ENCODE data around the gene F10.
"Not testable (repeated sequence)": the region's sequence is repeated elsewhere in the genome, so short reads cannot be mapped to it uniquely, and the experiment has no call there.

F10 gene

DNA sequence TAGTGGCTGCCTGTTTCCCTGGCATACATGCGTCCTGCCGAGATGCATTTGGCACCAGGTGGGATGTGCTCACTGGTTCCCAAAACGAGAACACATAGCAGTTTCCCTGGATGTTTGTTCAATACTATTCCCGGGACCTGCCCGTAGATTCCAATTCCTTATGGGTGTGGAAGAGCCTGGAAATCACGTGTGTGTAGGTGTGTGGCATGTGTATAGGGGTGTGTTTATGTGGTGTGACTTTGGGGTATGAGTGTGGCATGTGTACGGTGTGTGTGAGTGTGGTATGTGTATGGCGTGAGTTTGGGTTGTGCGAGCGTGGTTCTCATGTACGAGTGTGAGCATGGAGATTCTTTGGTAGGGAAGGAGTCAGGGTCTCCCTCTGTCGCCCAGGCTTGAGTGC, 19.9 kb upstream of the F10 start:
- no peak for DNase-seq

DNA sequence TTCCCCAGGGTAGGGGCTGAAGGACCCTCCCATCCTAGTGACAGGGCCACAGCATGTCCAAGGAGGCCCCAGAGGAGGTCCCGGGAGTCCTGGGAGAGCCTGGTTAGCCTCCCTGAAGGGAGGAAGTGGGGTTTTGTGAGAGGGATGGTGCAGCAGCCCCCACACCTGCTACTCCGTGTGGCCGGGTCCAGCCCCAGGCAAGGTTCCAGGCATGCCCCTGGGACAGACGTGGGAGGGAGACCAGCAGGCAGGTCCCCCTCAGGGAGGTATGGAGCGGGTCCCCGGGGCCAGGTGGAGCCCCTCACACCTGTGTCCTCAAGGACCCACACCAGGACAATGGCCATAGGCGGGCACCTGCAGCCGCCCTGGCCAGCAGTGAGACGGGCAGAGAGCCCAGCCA, 19.0 kb upstream of the F10 start:
- DNase-seq, result no peak

DNA sequence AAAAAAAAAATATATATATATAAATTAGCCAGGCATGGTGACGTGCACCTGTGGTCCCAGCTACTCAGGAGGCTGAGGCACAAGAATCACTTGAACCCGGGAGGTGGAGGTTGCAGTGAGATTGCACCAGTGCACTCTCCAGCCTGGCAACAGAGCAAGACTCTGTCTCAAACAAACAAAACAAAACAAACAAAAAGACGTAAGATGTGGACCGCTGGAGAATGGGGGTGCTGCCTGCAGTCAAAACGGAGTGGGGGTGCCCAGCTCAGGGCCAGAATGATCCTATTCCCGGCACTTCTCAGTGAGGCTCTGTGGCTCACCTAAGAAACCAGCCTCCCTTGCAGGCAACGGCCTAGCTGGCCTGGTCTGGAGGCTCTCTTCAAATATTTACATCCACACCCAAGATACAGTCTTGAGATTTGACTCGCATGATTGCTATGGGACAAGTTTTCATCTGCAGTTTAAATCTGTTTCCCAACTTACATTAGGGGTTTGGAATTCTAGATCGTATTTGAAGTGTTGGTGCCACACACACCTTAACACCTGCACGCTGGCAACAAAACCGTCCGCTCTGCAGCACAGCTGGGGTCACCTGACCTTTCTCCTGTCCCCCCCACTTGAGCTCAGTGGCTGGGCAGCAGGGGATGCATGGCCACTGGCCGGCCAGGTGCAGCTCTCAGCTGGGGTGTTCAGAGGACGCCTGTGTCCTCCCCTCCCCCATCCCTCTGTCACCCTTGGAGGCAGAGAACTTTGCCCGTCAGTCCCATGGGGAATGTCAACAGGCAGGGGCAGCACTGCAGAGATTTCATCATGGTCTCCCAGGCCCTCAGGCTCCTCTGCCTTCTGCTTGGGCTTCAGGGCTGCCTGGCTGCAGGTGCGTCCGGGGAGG, 17.3 kb upstream of the F10 start, which contains the start of gene F7:
F7 (plus strand) TSS at position 760 of the 889 bp plus-strand sequence; CDS start at position 811, 51 bp downstream.
- DNase-seq, result no peak

DNA sequence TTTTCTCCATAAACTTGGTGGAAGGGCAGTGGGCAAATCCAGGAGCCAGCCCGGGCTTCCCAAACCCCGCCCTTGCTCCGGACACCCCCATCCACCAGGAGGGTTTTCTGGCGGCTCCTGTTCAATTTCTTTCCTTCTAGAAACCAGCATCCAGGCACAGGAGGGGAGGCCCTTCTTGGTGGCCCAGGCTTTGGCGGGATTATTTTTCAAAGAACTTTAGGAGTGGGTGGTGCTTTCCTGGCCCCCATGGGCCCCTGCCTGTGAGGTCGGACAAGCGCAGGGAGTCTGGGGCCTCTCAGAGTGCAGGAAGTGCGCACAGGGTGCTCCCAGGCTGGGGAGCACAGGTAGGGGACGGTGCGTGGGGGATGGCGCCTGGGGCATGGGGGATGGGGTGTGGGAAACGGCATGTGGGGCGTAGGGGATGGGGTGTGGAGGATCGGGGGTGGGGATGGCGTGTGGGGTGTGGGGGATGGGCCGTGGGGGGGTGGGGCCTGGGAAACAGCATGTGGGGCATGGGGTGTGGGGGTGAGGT, 16.6 kb upstream of the F10 start:
- DNase-seq, result no peak

DNA sequence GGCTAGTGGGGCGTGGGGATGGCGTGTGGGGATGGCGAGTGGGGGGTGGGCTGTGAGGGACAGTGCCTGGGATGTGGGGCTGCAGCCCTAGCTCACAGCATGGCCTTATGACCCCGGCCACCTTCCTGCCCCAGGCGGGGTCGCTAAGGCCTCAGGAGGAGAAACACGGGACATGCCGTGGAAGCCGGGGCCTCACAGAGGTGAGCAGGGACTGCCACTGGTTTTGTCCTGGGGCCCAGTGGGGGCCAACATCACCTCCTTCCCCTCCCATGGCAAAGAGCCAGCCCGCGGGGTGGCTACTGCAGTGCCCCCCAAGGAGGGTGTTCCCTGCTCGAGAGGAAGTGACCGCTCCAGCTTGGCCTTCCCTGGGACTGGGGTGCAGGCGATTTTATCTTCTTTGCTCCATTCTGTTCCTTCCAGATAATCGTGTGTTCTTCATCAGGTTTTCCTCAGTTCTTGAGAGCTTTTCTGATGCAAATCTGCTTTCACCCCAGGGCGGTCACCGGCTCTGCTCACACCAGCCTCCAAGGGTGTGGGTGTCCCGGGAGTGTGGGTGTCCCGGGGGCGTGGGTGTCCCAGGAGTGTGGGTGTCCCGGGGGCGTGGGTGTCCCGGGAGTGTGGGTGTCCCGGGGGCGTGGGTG, 15.8 kb upstream of the F10 start:
- DNase-seq, result no peak

DNA sequence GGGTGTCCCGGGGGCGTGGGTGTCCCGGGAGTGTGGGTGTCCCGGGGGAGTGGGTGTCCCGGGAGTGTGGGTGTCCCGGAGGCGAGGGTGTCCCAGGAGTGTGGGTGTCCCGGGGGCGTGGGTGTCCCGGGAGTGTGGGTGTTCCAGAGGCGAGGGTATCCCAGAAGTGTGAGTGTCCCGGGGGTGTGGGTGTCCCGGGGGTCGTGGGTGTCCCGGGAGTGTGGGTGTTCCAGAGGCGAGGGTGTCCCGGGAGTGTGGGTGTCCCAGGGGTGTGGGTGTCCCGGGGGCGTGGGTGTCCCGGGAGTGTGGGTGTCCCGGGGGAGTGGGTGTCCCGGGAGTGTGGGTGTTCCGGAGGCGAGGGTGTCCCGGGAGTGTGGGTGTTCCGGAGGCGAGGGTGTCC, 14.1 kb upstream of the F10 start:
- not testable (repeated sequence) for DNase-seq

DNA sequence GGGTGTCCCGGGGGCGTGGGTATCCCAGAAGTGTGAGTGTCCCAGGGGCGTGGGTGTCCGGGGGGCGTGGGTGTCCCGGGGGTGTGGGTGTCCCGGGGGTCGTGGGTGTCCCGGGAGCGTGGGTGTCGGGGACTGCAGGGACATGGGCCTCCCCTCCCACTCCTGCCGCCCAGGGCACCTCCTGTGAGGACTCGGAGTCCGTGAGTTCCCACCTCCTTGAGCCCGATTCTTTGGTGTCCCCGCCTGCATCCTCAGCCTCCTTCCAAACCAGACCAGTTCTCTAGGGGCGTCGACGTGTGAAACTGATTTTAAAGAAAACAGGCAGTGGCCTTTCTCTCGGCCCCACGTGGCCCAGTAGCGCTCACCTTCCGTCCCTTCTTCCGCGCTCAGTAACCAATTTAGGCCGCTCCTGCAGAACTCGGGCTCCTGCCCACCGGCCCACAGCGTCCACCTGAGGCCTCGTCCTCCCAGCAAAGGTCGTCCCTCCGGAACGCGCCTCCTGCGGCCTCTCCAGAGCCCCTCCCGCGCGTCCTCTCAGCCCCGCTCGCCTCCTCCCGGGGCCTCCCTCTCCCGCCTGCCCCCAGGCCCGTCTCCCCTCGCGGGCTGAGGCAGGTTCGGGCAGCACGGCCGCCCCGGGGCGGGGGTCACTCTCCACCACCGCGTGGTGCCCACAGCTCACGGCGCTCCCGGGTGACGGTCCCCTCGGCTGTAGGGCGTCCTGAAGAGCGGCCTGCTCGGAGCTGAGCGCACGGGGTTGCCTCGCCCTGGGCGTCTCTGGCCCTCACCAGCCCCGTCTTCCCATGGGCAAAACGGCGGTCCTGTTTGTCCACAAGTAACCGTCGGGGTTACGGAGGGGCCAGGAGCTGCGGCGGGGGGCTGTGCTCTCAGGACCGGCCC, 13.2 kb upstream of the F10 start:
- no peak for DNase-seq

DNA sequence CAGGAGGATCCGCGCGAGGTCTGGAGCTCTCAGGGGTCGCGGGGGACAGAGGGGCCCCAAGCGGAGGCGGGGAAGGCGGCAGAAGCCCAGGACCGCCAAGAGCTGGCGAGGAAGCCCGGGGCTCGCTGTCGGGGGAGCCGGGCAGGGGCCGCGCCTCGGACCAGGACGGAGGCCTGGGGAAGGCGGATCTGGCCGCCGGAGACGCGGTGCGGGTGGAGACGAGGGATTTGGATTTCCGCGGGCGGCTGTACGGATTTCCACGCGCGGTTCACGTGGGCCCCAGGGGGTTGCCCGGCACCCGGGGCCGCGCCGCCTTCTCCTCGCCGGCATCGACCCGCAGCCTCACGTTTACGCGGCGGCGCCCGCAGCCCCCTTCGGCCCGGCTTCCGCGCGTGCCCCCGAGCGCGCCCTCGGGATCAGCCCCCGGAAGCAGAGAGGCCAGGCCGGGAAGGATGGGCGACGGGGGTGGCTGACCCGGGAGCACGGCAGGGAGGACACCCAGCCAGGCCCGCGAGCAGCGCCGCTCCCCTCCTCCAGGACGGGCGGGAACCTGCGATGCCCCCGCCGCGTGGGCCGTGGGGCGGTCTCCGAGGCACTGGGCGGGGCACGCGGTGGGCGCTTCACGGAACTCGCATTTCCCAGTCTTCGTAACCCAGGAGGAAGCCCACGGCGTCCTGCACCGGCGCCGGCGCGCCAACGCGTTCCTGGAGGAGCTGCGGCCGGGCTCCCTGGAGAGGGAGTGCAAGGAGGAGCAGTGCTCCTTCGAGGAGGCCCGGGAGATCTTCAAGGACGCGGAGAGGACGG, 12.3 kb upstream of the F10 start:
- no peak for DNase-seq

DNA sequence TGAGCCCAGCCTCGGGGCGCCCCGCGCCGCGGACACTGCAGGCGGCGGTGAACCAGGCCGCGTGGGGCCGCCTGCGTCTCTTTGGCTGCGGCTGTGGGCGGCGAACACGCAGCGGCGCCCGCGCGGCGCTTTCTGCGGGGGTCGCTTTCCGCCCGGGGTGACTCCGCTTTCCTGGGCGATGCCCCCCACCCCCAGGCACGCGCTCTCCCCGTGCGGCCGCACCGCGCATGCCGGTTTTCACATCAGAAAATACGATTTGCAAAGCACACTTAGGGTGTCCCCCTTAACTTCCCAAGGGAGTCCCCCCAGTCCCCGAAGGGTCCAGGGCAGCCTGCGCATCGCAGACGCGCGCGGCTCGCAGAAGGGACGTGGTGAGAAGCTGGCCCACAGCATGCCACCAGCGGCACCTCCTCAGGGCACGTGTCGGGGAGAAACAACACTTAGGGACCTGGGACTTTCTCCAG, 11.7 kb upstream of the F10 start:
- no peak for DNase-seq

DNA sequence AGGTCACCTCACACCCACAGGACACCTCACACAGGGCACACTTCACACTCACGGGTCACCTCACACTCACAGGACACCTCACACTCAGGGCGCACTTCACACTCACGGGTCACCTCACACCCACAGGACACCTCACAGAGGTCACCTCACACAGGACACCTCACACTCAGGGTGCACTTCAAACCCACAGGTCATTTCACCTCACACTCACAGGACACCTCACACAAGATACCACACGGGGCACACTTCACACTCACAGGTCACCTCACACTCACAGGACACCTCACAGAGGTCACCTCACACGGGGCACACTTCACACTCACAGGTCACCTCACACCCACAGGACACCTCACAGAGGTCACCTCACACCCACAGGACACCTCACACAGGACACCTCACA, 10.8 kb upstream of the F10 start:
- not testable (repeated sequence) for DNase-seq

DNA sequence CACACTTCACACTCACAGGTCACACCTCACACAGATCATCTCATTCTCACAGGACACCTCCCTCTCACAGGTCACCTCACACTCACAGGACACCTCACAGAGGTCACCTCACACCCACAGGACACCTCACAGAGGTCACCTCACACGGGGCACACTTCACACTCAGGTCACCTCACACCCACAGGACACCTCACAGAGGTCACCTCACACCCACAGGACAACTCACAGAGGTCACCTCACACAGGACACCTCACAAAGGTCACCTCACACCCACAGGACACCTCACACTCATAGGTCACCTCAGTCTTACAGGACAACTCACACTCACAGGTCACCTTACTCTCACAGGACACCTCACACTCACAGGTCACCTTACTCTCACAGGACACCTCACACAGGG, 10.1 kb upstream of the F10 start:
- not testable (repeated sequence) for DNase-seq

DNA sequence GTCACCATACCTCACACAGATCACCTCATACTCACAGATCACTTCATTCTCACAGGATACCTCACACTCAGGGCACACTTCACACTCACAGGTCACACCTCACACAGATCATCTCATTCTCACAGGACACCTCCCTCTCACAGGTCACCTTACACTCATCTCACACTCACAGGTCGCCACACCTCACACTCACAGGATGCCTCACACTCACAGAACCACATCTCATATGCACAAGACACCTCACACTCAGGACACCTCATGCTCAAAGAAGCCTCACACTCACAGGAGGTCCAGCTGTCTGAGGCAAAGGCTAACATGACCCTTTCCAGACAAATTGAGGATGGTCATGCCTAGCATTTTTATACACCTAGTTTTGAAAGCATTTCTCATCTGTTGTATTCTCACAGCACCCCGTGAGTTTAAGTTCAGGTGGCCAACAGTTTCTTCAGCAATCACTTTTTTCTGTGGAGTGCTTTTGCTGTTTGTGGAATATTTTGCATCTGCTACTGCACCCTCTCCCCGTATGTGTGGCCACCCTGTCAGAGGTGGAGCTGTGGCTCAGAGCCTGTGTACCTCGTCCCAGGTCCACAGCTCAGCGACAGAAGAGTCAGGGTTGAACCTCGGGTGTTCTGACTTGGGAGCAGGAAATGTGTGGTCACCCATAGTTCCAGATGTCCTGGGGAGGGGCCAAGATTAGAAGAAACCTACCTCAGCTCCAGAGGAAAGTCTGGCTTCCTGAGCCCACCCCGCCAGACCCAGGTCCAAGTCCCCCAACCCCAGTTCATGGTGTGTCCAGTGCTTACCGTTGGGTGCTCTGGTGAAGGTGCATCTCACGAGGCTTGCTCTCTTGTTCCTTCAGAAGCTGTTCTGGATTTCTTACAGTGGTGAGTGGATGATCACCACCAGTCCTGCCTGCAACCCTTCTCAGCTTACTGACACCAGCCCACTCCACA, 9.4 kb upstream of the F10 start:
- DNase-seq, result no peak

DNA sequence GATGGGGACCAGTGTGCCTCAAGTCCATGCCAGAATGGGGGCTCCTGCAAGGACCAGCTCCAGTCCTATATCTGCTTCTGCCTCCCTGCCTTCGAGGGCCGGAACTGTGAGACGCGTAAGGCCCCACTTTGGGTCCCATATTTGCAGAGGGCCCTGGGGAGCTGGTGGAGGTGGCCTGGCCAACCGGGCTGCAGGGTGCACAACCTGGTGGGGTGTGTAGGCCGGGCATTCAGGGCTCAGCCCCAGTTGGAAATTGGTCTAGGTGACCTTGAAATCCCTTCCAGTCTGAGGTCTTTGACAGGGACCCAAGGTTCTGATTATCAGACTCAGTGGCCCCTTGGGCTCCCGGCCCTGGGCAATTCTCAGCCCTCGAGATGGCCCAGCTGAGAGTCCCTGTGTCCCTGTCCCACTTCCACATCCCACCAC, 8.7 kb upstream of the F10 start:
- no peak for DNase-seq

DNA sequence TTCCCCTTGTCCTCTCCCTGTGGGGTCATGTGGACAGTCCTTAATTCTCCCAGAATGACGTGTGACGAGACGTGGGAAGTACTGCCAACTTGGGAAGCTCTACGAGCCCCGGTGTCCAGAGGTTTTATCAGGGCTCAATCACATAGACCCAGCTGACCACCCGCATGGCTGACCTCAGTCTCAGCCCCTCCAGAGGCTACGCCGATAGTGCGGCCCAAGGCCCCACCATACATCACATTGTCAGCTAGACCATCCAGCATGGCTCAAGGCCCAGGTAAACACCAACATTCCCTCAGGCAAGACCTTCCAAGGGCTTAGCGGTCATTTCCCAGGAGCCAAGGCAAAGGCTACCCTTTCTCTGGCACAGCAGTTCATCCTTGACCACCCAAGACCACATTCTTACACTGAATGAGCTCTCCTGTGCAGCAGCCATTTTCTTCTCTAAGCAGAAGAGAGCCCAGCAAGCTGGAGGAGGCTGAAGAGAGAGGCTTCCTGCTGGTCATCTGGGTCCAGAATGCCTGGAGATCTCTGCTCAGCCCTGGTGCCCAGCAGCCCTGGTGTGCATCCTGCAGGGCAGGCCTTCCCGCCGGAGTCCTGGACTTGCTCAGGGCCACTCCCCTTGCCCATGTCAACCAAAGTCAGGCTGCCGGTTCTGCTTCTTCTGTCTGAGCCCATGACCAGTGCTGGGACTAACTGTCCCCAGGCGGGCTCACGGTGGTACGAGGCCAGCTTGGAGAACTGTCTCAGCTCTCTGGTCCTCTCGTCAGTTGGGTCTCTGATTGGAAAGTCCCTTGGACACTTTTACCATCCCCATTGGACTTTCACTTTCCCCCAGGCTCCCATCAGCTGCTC, 7.9 kb upstream of the F10 start:
- no peak for DNase-seq

DNA sequence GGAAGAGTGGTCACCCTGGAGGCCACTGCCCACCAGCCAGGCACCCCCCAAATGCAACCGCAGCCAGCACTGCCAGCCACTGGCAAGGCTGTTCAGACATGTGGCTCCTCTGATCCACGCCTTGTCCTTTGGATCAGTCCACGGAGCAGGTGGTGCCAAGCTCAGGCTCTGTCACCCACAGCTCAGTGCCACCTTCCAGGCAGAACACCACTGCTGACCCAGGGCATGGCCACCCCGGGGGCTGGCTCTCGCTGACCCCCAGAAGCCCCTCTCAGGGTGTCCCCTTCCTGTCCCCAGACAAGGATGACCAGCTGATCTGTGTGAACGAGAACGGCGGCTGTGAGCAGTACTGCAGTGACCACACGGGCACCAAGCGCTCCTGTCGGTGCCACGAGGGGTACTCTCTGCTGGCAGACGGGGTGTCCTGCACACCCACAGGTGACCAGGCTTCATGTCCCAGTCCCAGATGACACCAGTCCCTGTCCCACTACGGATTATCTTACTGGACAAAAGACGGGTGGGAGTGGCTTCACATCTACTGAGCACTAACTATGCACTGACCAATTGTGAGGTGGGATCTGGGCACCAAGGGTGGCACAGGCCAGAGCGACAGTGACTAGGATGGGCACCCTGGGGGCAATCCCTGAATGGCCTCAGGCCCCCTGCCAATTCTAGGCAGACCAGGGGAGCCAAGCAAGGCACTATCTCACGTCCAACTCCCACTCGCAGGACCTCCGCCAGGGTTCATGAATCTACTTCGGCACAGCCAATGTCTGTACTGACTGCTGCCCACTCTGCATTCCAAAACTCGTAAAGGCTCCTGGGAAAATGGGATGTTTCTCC, 7.0 kb upstream of the F10 start:
- DNase-seq, result no peak

DNA sequence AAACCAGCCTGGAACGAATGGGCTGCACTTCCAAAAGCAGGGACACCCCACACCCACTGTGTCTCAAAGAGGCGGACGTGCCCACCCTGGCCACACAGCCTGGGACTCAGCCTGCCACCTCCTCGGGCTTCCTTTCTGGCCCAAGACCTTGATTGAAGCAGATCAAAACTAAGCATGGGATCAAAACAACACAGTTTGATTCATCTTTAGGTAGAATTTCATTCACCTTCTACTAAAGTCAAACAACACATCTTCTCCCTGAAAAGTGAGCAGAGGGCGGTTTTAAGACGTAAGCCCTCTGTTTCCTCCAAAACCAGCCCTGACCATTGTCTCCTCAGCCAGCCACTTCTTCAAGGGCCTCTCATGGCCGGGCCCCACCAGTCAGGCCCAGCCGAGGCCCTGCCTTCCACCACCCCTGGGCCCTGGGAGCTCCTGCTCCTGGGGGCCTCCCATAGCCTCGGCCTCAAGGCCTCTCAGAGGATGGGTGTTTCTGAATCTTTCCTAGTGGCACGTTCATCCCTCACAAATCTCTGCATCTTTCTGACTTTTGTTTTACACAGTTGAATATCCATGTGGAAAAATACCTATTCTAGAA, 6.3 kb upstream of the F10 start:
- no peak for DNase-seq

DNA sequence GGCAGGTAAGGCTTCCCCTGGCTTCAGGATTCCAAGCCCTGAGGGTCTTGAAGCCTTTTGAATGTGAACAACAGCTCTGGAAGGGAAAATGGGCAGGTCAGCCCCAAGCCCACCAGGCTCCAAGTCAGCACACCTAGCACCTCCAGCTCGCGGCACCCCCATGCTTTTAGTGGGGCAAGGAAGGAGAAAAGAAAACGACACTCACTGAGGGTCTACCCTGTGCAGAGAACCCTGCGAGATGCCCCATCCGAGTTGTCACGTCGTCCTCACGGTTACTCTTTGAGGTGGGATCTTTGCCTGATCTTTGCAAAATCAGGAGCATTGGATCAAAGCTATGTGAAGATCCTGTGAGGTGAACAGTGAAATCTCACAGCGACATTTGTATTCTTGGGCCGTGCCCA, 5.7 kb upstream of the F10 start:
- DNase-seq, result no peak

DNA sequence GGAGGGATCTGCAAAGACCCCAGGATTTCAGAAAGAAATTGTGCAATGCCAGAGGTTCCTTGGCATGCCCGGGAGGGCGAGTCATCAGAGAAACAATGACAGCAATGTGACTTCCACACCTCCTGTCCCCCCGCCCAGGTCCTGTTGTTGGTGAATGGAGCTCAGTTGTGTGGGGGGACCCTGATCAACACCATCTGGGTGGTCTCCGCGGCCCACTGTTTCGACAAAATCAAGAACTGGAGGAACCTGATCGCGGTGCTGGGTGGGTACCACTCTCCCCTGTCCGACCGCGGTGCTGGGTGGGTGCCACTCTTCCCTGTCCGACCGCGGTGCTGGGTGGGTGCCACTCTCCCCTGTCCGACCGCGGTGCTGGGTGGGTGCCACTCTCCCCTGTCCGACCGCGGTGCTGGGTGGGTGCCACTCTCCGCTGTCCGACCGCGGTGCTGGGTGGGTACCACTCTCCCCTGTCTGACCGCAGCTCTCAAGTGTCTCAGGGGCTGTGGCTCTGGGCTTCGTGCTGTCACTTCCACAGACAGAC, 5.2 kb upstream of the F10 start:
- no peak for DNase-seq
